ENCODE data around the gene BCORL1. TPM values are rescaled to one million over a fixed set of nuclear protein-coding genes. Genes with fewer than 3 reads are reported as not detected.

The BCORL1 gene
- total RNA-seq, 1 experiment from 2014 or later: 5.3 TPM

- Histone ChIP-seq H3K9me3 (ENCODE audit: low read length) (no peaks in the 10 kb centered on the region), H3K4me2 (ENCODE audit: low read depth, low read length, poor library complexity, severe bottlenecking) (no peak overlapping the region), H3K4me3 (ENCODE audit: low read length) (no peak overlapping the region), H3K27ac (ENCODE audit: low read length) (peak overlapping the region; percentile 30; the same call in 1 of the 2 replicates), H2AFZ (ENCODE audit: low read length) (no peak overlapping the region), H3K9me2 (replicated peaks; ENCODE audit: insufficient read depth, low read length) (no peaks in the 10 kb centered on the region), H3K27me3 (ENCODE audit: low read length) (no peaks in the 10 kb centered on the region), H3K4me1 (ENCODE audit: low read length) (peaks cover 59% of the 10 kb centered on the region), H3K36me3 (ENCODE audit: insufficient read depth, low read length) (no peaks in the 10 kb centered on the region), H3K9ac (ENCODE audit: low read length) (no peak overlapping the region), H4K20me1 (ENCODE audit: insufficient read depth, low read depth, low read length) (0 out of 2 replicates have a peak, but pooled peaks cover 11% of the 10 kb centered on the region), H3K79me2 (ENCODE audit: low read length) (peaks cover 64% of the 10 kb centered on the region)
- DNase-seq: no peak
These were observed 107.9 kb downstream of the BCORL1 start for GRCh38 chrX:130090364-130090763.

DNA sequence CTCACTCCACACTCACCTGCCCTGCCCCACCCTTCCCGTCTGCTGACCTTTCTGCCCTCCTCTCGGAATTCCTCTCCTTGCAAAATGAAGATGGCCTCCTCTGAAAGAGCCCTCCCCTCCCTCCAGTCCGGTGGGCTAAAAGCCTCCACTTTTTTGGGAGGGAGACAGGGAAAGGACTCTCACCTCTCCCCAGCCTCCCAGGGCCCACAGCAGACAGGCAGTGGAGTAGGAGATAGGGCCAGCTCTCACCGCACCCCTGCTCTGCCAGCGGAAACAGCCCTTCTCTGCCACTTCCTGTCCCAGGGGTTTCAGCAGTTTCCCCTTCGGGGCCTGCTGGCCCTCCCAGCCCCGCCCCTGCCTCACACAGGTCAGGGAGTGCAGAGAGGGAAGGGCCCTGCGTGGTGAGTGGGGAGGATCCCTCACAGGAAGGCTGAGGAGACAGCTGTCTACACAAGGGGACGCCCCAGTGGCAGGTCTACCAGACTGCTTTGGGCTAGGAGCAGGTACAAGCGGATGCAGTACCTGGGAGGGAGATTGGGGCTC is 109.6 kb downstream of the BCORL1 start:
- no peaks in the 10 kb centered on the region for H3K27me3 ChIP-seq (ENCODE audit: low read length)
- H3K36me3 ChIP-seq (ENCODE audit: insufficient read depth, low read length): no peaks in the 10 kb centered on the region
- no peak overlapping the region for H2AFZ ChIP-seq (ENCODE audit: low read length)
- H3K27ac ChIP-seq (ENCODE audit: low read length): peak overlapping the region; percentile 85
- H4K20me1 ChIP-seq (ENCODE audit: insufficient read depth, low read depth, low read length): 0 out of 2 replicates have a peak, but pooled peaks cover 11% of the 10 kb centered on the region
- peaks cover 60% of the 10 kb centered on the region for H3K79me2 ChIP-seq (ENCODE audit: low read length)
- no peaks in the 10 kb centered on the region for H3K9me3 ChIP-seq (ENCODE audit: low read length)
- H3K9me2 ChIP-seq (replicated peaks; ENCODE audit: insufficient read depth, low read length): no peaks in the 10 kb centered on the region
- peak; percentile 90 for DNase-seq
- peak overlapping the region; percentile 76 for H3K9ac ChIP-seq (ENCODE audit: low read length)
- peak overlapping the region; percentile 65 for H3K4me2 ChIP-seq (ENCODE audit: low read depth, low read length, poor library complexity, severe bottlenecking)
- H3K4me1 ChIP-seq (ENCODE audit: low read length): peaks cover 42% of the 10 kb centered on the region
- peak overlapping the region; percentile 67; the same call in 1 of the 2 replicates for H3K4me3 ChIP-seq (ENCODE audit: low read length)

- H3K9ac ChIP-seq (ENCODE audit: low read length): 0 out of 2 replicates have a peak overlapping the region, but pooled peaks have one; percentile 14
- no peaks in the 10 kb centered on the region for H3K9me3 ChIP-seq (ENCODE audit: low read length)
- H3K4me3 ChIP-seq (ENCODE audit: low read length): no peak overlapping the region
- peaks cover 63% of the 10 kb centered on the region for H3K79me2 ChIP-seq (ENCODE audit: low read length)
- no peaks in the 10 kb centered on the region for H3K36me3 ChIP-seq (ENCODE audit: insufficient read depth, low read length)
- H3K4me2 ChIP-seq (ENCODE audit: low read depth, low read length, poor library complexity, severe bottlenecking): no peak overlapping the region
- no peak overlapping the region for H3K27ac ChIP-seq (ENCODE audit: low read length)
- no peaks in the 10 kb centered on the region for H3K27me3 ChIP-seq (ENCODE audit: low read length)
- peaks cover 11% of the 10 kb centered on the region; the same call in 1 of the 2 replicates for H4K20me1 ChIP-seq (ENCODE audit: insufficient read depth, low read depth, low read length)
- H3K4me1 ChIP-seq (ENCODE audit: low read length): peaks cover 30% of the 10 kb centered on the region
- H2AFZ ChIP-seq (ENCODE audit: low read length): no peak overlapping the region
- no peaks in the 10 kb centered on the region for H3K9me2 ChIP-seq (replicated peaks; ENCODE audit: insufficient read depth, low read length)
- no peak for DNase-seq
These were observed 110.8 kb downstream of the BCORL1 start for GRCh38 chrX:130093271-130093670.

DNA sequence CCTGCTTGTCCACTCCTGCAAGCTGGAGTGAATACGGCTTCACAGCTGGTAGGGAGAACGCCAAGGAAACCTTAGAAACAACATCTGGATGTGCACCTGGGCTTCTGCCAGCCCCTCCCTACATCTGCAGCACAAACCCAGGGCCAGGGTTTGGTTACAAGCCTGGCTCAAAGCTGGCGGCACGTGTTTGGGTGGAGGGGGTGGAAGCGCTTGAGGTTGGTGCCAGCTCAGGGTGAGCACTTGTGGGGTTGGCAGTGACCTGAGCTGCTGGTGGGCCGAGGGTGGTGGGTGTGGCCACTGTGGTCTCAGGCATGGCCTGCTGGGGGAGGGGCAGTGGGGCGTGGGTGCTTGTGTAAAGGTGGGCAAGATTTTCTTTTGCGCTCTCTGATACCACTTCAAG is 112.3 kb downstream of the BCORL1 start:
- no peak for DNase-seq
- Histone ChIP-seq H3K9me3 (ENCODE audit: low read length) (no peaks in the 10 kb centered on the region), H3K27me3 (ENCODE audit: low read length) (no peaks in the 10 kb centered on the region), H3K79me2 (ENCODE audit: low read length) (peaks cover 60% of the 10 kb centered on the region), H4K20me1 (ENCODE audit: insufficient read depth, low read depth, low read length) (peaks cover 11% of the 10 kb centered on the region; the same call in 1 of the 2 replicates), H3K4me3 (ENCODE audit: low read length) (no peak overlapping the region), H3K4me1 (ENCODE audit: low read length) (peaks cover 26% of the 10 kb centered on the region), H3K36me3 (ENCODE audit: insufficient read depth, low read length) (no peaks in the 10 kb centered on the region), H3K9ac (ENCODE audit: low read length) (no peak overlapping the region), H2AFZ (ENCODE audit: low read length) (no peak overlapping the region), H3K9me2 (replicated peaks; ENCODE audit: insufficient read depth, low read length) (no peaks in the 10 kb centered on the region), H3K27ac (ENCODE audit: low read length) (no peak overlapping the region), H3K4me2 (ENCODE audit: low read depth, low read length, poor library complexity, severe bottlenecking) (no peak overlapping the region)

GRCh38 chrX:130095249-130096030 is 113.0 kb downstream of the BCORL1 start:
- H3K79me2 ChIP-seq (ENCODE audit: low read length): peaks cover 65% of the 10 kb centered on the region
- H3K4me2 ChIP-seq (ENCODE audit: low read depth, low read length, poor library complexity, severe bottlenecking): no peak overlapping the region

GRCh38 chrX:130097507-130098209 is 115.2 kb downstream of the BCORL1 start:
- Histone ChIP-seq H3K9me3 (ENCODE audit: low read length) (no peaks in the 10 kb centered on the region), H3K9me2 (replicated peaks; ENCODE audit: insufficient read depth, low read length) (no peaks in the 10 kb centered on the region), H4K20me1 (ENCODE audit: insufficient read depth, low read depth, low read length) (peaks cover 10% of the 10 kb centered on the region; the same call in 1 of the 2 replicates), H3K36me3 (ENCODE audit: insufficient read depth, low read length) (no peaks in the 10 kb centered on the region), H3K4me3 (ENCODE audit: low read length) (no peak overlapping the region), H3K27ac (ENCODE audit: low read length) (no peak overlapping the region), H3K4me2 (ENCODE audit: low read depth, low read length, poor library complexity, severe bottlenecking) (no peak overlapping the region), H3K79me2 (ENCODE audit: low read length) (peaks cover 68% of the 10 kb centered on the region), H2AFZ (ENCODE audit: low read length) (no peak overlapping the region), H3K27me3 (ENCODE audit: low read length) (no peaks in the 10 kb centered on the region), H3K4me1 (ENCODE audit: low read length) (peaks cover 9% of the 10 kb centered on the region), H3K9ac (ENCODE audit: low read length) (no peak overlapping the region)
- no peak for DNase-seq

More at GRCh38 chrX:130095249-130096030, 113.0 kb downstream of the BCORL1 start:
- no peaks in the 10 kb centered on the region for H3K27me3 ChIP-seq (ENCODE audit: low read length)
- no peaks in the 10 kb centered on the region for H3K9me2 ChIP-seq (replicated peaks; ENCODE audit: insufficient read depth, low read length)
- H3K4me1 ChIP-seq (ENCODE audit: low read length): peaks cover 24% of the 10 kb centered on the region
- no peak overlapping the region for H2AFZ ChIP-seq (ENCODE audit: low read length)
- H3K36me3 ChIP-seq (ENCODE audit: insufficient read depth, low read length): no peaks in the 10 kb centered on the region
- H3K9me3 ChIP-seq (ENCODE audit: low read length): no peaks in the 10 kb centered on the region
- H3K9ac ChIP-seq (ENCODE audit: low read length): no peak overlapping the region
- no peak overlapping the region for H3K27ac ChIP-seq (ENCODE audit: low read length)
- DNase-seq: no peak
- peaks cover 14% of the 10 kb centered on the region; the same call in 1 of the 2 replicates for H4K20me1 ChIP-seq (ENCODE audit: insufficient read depth, low read depth, low read length)
- no peak overlapping the region for H3K4me3 ChIP-seq (ENCODE audit: low read length)

- H3K4me1 ChIP-seq (ENCODE audit: low read length): peaks cover 5% of the 10 kb centered on the region
- H3K36me3 ChIP-seq (ENCODE audit: insufficient read depth, low read length): no peaks in the 10 kb centered on the region
- DNase-seq: no peak
- H4K20me1 ChIP-seq (ENCODE audit: insufficient read depth, low read depth, low read length): peaks cover 8% of the 10 kb centered on the region; the same call in 1 of the 2 replicates
- no peaks in the 10 kb centered on the region for H3K27me3 ChIP-seq (ENCODE audit: low read length)
- H3K27ac ChIP-seq (ENCODE audit: low read length): no peak overlapping the region
- H2AFZ ChIP-seq (ENCODE audit: low read length): no peak overlapping the region
- no peak overlapping the region for H3K9ac ChIP-seq (ENCODE audit: low read length)
- no peak overlapping the region for H3K4me3 ChIP-seq (ENCODE audit: low read length)
- H3K9me2 ChIP-seq (replicated peaks; ENCODE audit: insufficient read depth, low read length): no peaks in the 10 kb centered on the region
- no peaks in the 10 kb centered on the region for H3K9me3 ChIP-seq (ENCODE audit: low read length)
- H3K79me2 ChIP-seq (ENCODE audit: low read length): peaks cover 70% of the 10 kb centered on the region
- H3K4me2 ChIP-seq (ENCODE audit: low read depth, low read length, poor library complexity, severe bottlenecking): no peak overlapping the region
These were observed 115.7 kb downstream of the BCORL1 start for GRCh38 chrX:130098210-130098552.

DNA sequence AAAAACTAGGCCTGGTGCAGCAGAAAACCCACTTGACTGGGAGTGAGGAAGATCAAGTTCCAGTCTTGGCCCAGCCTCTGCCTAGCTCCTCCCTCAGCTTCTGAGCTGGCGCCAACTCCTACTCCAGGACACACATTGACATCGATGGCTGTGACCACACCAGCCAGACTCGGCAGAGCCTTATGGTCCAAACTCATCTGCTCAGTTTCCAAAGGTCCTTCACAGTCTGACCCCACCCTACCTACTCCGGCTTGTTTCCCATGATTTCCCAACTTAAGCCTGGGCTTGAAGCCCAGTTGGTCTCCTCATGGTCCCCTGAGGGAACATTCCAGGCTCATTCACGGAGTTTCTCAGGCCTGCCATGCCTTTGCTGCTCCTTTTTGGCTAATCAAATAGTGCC is 117.7 kb downstream of the BCORL1 start:
- Histone ChIP-seq H3K27ac (ENCODE audit: low read length) (no peak overlapping the region), H3K27me3 (ENCODE audit: low read length) (no peaks in the 10 kb centered on the region), H3K9me2 (replicated peaks; ENCODE audit: insufficient read depth, low read length) (no peaks in the 10 kb centered on the region), H3K4me1 (ENCODE audit: low read length) (peaks cover 2% of the 10 kb centered on the region; the same call in 1 of the 2 replicates), H3K4me3 (ENCODE audit: low read length) (no peak overlapping the region), H3K9ac (ENCODE audit: low read length) (no peak overlapping the region), H4K20me1 (ENCODE audit: insufficient read depth, low read depth, low read length) (peaks cover 3% of the 10 kb centered on the region; the same call in 1 of the 2 replicates), H3K9me3 (ENCODE audit: low read length) (no peaks in the 10 kb centered on the region), H3K36me3 (ENCODE audit: insufficient read depth, low read length) (no peaks in the 10 kb centered on the region), H2AFZ (ENCODE audit: low read length) (no peak overlapping the region), H3K4me2 (ENCODE audit: low read depth, low read length, poor library complexity, severe bottlenecking) (no peak overlapping the region), H3K79me2 (ENCODE audit: low read length) (peaks cover 82% of the 10 kb centered on the region)
- no peak for DNase-seq
